ENCODE results near the gene HTRA3.

DNA sequence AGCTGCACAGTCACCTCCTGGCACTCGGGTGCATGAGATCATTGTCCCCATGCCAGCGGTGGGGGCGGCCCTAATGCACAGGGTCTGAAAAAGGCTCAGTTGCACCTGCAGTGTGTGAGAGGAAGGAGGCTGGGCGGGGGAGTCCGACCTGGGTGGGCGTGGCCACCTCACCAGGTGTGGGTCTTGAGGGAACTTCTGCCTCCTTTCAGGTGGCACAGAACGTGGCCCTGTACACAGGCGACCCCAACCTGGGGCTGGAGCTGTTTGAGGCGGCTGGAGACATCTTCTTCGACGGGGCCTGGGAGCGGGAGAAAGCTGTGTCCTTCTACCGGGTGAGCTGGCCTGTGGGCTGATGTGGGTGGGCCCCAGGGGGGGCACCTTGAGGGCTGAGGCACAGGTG lies 34.3 kb upstream of the HTRA3 start:
- TF ChIP-seq EP300 (conservative IDR thresholded peaks at IDR 0.05; ENCODE audit: poor library complexity, severe bottlenecking) (no peak), POLR2AphosphoS5 (IDR thresholded peaks at IDR 0.05) (no peak), EZH2 (IDR thresholded peaks at IDR 0.05; ENCODE audit: borderline replicate concordance, insufficient read depth, low read length, poor library complexity, severe bottlenecking) (no peak), MXI1 (conservative IDR thresholded peaks at IDR 0.05; ENCODE audit: poor library complexity, severe bottlenecking) (no peak), TAF1 (IDR thresholded peaks at IDR 0.05; ENCODE audit: low read depth) (no peak), RAD21 (conservative IDR thresholded peaks at IDR 0.05) (no peak)
- TF ChIP-seq, protein P1, sequence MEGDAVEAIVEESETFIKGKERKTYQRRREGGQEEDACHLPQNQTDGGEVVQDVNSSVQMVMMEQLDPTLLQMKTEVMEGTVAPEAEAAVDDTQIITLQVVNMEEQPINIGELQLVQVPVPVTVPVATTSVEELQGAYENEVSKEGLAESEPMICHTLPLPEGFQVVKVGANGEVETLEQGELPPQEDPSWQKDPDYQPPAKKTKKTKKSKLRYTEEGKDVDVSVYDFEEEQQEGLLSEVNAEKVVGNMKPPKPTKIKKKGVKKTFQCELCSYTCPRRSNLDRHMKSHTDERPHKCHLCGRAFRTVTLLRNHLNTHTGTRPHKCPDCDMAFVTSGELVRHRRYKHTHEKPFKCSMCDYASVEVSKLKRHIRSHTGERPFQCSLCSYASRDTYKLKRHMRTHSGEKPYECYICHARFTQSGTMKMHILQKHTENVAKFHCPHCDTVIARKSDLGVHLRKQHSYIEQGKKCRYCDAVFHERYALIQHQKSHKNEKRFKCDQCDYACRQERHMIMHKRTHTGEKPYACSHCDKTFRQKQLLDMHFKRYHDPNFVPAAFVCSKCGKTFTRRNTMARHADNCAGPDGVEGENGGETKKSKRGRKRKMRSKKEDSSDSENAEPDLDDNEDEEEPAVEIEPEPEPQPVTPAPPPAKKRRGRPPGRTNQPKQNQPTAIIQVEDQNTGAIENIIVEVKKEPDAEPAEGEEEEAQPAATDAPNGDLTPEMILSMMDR (IDR thresholded peaks at IDR 0.05; ENCODE audit: poor library complexity, severe bottlenecking): no peak
- TF ChIP-seq, protein P2, sequence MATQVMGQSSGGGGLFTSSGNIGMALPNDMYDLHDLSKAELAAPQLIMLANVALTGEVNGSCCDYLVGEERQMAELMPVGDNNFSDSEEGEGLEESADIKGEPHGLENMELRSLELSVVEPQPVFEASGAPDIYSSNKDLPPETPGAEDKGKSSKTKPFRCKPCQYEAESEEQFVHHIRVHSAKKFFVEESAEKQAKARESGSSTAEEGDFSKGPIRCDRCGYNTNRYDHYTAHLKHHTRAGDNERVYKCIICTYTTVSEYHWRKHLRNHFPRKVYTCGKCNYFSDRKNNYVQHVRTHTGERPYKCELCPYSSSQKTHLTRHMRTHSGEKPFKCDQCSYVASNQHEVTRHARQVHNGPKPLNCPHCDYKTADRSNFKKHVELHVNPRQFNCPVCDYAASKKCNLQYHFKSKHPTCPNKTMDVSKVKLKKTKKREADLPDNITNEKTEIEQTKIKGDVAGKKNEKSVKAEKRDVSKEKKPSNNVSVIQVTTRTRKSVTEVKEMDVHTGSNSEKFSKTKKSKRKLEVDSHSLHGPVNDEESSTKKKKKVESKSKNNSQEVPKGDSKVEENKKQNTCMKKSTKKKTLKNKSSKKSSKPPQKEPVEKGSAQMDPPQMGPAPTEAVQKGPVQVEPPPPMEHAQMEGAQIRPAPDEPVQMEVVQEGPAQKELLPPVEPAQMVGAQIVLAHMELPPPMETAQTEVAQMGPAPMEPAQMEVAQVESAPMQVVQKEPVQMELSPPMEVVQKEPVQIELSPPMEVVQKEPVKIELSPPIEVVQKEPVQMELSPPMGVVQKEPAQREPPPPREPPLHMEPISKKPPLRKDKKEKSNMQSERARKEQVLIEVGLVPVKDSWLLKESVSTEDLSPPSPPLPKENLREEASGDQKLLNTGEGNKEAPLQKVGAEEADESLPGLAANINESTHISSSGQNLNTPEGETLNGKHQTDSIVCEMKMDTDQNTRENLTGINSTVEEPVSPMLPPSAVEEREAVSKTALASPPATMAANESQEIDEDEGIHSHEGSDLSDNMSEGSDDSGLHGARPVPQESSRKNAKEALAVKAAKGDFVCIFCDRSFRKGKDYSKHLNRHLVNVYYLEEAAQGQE (IDR thresholded peaks at IDR 0.05; ENCODE audit: borderline replicate concordance): no peak

Measured in neural cell (in vitro differentiated cells).